ENCODE measurements around the gene ZNF664.

DNA sequence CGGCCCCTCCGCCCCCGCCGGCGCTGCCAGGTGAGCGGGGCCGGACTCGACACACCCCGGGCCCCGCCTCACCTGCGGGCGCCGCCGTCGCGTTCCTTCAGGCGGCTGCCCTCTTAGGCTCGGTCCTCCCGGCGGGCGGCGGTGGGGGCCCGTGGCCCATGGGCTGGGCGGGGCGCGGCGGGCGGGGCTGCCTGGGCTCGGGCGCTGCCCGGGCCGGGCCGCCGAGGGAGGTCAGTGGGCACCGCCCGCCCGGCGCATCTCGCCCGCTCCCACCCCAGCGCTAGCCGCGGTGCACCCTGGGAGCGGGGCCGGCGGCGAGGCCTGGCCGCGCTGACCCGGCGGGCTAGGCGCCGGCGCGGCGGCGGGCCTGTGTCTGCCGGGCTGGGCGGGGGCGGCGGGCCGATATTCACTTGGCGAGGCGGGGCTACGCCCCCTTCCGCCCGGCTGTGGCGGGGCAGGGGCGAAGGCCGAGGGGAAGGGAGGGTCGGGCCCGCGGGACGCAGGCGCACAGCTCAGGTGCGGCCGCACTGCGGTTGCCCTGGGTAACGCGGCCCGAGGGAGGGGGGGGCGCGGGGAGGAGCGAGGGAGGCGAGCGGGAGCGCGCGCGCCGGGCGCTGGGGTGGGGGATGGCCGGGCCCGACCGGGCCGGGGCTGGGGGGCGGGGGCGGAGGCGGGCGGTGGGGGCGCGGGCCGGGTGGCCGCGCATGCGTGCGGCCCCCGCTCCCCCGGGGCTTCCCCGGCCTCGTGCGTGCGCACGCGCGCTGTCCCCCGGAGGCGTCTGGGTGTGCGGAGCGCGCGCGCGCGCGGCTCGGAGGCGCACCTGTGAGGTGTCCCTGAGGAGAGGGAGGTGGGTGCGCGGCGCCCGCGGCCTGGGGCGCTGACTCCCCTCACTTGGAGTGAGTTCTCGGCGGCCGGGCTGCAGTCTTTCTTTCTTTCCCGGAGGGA is at the start of gene ZNF664, which contains the start of gene CCDC92:
- TF ChIP-seq POLR2A (IDR thresholded peaks at IDR 0.05): peak in 1 of 4 donors; percentile 61
- TF ChIP-seq, protein P1, sequence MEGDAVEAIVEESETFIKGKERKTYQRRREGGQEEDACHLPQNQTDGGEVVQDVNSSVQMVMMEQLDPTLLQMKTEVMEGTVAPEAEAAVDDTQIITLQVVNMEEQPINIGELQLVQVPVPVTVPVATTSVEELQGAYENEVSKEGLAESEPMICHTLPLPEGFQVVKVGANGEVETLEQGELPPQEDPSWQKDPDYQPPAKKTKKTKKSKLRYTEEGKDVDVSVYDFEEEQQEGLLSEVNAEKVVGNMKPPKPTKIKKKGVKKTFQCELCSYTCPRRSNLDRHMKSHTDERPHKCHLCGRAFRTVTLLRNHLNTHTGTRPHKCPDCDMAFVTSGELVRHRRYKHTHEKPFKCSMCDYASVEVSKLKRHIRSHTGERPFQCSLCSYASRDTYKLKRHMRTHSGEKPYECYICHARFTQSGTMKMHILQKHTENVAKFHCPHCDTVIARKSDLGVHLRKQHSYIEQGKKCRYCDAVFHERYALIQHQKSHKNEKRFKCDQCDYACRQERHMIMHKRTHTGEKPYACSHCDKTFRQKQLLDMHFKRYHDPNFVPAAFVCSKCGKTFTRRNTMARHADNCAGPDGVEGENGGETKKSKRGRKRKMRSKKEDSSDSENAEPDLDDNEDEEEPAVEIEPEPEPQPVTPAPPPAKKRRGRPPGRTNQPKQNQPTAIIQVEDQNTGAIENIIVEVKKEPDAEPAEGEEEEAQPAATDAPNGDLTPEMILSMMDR (IDR thresholded peaks at IDR 0.05): peak in 3 of 6 experiments; percentile 4 to 37 (median 32)

Data from esophagus squamous epithelium (tissue), 4 donors.